DND-41 (cell line): ENCODE measurements around the gene ST6GALNAC3.

Experiments used
- ATAC-seq: fragments of 200-7000 bp; cut with Tn5 transposase; 3 replicates; pipeline ENCODE4 v1.9.1; 2021; ENCODE audit warnings: low read depth; ENCODE audit not compliant: insufficient read depth
- DNase-seq: peaks from one replicate; pipeline ENCODE4 v3.0.0-alpha.2; 2020
- H2AFZ ChIP-seq: 2 replicates; pipeline ENCODE4 v1.6.0; 2012; ENCODE audit warnings: low read depth, low read length
- H3K27ac ChIP-seq: 2 replicates; pipeline ENCODE4 v1.5.1; 2012; ENCODE audit warnings: low read length, inconsistent platforms
- H3K27me3 ChIP-seq: fragments of 200-600 bp; sonication (generic); 2 replicates; pipeline ENCODE4 v1.6.0; 2012; ENCODE audit warnings: low read length, mild to moderate bottlenecking, inconsistent platforms; ENCODE audit not compliant: insufficient read depth, poor library complexity
- H3K36me3 ChIP-seq: 2 replicates; pipeline ENCODE4 v1.5.1; 2012; ENCODE audit warnings: low read length, inconsistent platforms; ENCODE audit not compliant: insufficient read depth
- H3K4me1 ChIP-seq: 2 replicates; pipeline ENCODE4 v1.5.1; 2012; ENCODE audit warnings: mild to moderate bottlenecking, low read length; ENCODE audit not compliant: insufficient read depth
- H3K4me2 ChIP-seq: 2 replicates; pipeline ENCODE4 v1.6.0; 2012; ENCODE audit warnings: mild to moderate bottlenecking, moderate library complexity, low read length, inconsistent platforms; ENCODE audit not compliant: insufficient read depth
- H3K4me3 ChIP-seq, 2 experiments: fragments of 200-600 bp in 1 of 2; shearing (Covaris generic) in 1 of 2; 2 replicates each; pipeline ENCODE4 v1.5.1; 2012 to 2016; ENCODE audit warnings: inconsistent platforms in 2 of 2, low read length in 2 of 2, mild to moderate bottlenecking in 2 of 2, low read depth in 1 of 2, moderate library complexity in 1 of 2
- H3K79me2 ChIP-seq: 2 replicates; pipeline ENCODE4 v1.6.0; 2012; ENCODE audit warnings: low read length, inconsistent platforms; ENCODE audit not compliant: insufficient read depth
- H3K9ac ChIP-seq: 2 replicates; pipeline ENCODE4 v1.6.0; 2012; ENCODE audit warnings: low read depth, mild to moderate bottlenecking, inconsistent platforms, low read length, moderate library complexity
- H3K9me3 ChIP-seq: 2 replicates; pipeline ENCODE4 v1.5.1; 2012; ENCODE audit warnings: low read length, moderate library complexity, mild to moderate bottlenecking, inconsistent platforms; ENCODE audit not compliant: insufficient read depth, severe bottlenecking
- H4K20me1 ChIP-seq: 2 replicates; pipeline ENCODE4 v1.6.0; 2012; ENCODE audit warnings: low read length; ENCODE audit not compliant: insufficient read depth
- EZH2 ChIP-seq: IDR thresholded peaks from 3 replicates; pipeline ENCODE4 v1.6.1; 2012; ENCODE audit warnings: borderline replicate concordance, low read depth, mild to moderate bottlenecking, moderate library complexity, low read length, inconsistent platforms; ENCODE audit not compliant: severe bottlenecking
- TF ChIP-seq, protein P1 (sequence below): IDR thresholded peaks from 2 replicates; pipeline ENCODE4 v1.5.1; 2012; ENCODE audit warnings: borderline replicate concordance, low read length, moderate library complexity, mild to moderate bottlenecking; ENCODE audit not compliant: poor library complexity, severe bottlenecking; ENCODE audit errors: extremely low read depth

ST6GALNAC3 gene

DNA sequence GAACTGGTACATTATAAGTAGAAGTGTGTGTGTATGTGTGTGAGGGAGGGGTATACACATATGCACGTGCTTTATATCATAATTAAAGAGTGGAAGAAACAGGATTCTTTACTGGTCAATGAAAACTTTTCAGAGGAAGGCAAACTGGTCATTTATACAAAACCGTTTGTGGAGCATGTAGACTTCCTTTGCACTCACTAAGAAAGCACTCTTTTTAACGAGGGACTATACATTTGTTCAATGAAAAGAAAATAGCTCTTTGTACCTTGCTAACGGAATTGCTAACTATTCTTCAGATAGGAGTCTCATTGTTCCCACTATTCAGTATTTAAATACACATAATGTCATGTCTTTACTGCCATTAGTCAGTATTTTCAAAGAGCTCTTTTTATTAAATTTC lies 219.3 kb downstream of the ST6GALNAC3 start:
- Histone ChIP-seq H3K27ac (no peak overlapping the region), H3K9me3 (no peaks in the 10 kb centered on the region), H3K27me3 (no peaks in the 10 kb centered on the region), H4K20me1 (no peaks in the 10 kb centered on the region), H3K4me3 (no peak overlapping the region), H2AFZ (no peak overlapping the region), H3K36me3 (no peaks in the 10 kb centered on the region), H3K9ac (no peak overlapping the region), H3K4me2 (no peak overlapping the region), H3K4me1 (no peaks in the 10 kb centered on the region), H3K79me2 (no peaks in the 10 kb centered on the region)
- DNase-seq (no peak), ATAC-seq (no peak)
- no peak for TF ChIP-seq EZH2
- TF ChIP-seq, protein P1, sequence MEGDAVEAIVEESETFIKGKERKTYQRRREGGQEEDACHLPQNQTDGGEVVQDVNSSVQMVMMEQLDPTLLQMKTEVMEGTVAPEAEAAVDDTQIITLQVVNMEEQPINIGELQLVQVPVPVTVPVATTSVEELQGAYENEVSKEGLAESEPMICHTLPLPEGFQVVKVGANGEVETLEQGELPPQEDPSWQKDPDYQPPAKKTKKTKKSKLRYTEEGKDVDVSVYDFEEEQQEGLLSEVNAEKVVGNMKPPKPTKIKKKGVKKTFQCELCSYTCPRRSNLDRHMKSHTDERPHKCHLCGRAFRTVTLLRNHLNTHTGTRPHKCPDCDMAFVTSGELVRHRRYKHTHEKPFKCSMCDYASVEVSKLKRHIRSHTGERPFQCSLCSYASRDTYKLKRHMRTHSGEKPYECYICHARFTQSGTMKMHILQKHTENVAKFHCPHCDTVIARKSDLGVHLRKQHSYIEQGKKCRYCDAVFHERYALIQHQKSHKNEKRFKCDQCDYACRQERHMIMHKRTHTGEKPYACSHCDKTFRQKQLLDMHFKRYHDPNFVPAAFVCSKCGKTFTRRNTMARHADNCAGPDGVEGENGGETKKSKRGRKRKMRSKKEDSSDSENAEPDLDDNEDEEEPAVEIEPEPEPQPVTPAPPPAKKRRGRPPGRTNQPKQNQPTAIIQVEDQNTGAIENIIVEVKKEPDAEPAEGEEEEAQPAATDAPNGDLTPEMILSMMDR, result no peak

DNA sequence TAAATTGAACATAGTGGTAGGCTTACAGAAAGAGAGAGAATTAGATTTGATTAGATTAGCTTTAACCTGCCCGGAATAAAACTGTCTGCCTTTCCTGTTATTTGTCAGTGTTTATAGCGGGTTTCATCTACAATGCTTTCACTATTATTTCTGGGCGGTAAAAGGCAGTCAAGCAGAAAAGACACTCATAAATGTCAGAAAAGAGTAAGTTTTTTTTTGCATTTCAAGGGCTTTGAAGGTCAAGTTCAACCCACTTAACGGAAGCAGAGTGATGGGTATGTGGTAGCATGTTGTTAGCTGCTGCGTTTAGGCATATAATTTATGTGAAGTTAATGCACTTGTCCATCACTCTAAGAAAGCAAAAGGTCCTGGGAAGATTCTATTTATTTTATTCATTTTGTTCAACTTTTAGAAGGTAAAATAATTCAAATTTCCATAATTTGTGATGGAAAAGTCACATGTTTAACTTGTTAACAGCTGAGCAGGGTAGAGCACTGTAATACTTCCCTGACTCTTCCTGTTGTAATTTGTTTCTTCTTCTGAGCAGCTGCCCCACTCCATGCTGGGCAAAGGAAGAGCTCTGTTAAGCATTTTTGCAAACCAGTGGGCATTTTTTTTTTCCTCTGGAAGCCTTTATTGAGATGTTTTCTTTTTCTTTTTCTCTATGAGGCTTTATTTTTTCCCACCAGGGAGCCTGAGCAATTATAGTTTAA lies 220.1 kb downstream of the ST6GALNAC3 start:
- ATAC-seq (no peak), DNase-seq (no peak)
- no peaks in the 10 kb centered on the region for H4K20me1 ChIP-seq
- no peaks in the 10 kb centered on the region for H3K9me3 ChIP-seq
- H3K9ac ChIP-seq, result no peak overlapping the region
- no peaks in the 10 kb centered on the region for H3K4me1 ChIP-seq
- no peak overlapping the region for H3K4me2 ChIP-seq
- TF ChIP-seq EZH2, result no peak
- TF ChIP-seq, protein P1, result no peak
- H3K27ac ChIP-seq, result no peak overlapping the region
- H3K79me2 ChIP-seq, result no peaks in the 10 kb centered on the region
- H3K4me3 ChIP-seq, result no peak overlapping the region
- no peaks in the 10 kb centered on the region for H3K36me3 ChIP-seq
- no peak overlapping the region for H2AFZ ChIP-seq
- H3K27me3 ChIP-seq, result no peaks in the 10 kb centered on the region

DNA sequence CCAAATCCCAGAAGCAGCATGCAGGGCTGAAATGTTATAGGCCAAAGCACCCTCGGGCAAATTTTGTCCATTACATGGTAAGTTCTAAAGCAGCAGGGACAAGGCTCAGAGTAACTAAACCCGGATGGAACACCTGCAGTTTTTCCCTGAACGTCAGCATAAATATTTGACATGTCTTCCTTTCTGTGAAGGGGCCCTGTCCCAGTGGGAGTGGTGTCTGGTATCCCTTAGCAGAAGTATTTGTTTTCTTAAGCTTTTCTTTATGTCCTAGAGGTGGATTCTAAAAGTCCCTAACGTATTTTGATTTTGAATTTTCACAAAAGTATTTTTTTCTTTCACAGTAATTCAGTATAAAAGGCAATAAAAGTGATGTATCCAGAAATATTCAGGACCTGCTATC lies 223.9 kb downstream of the ST6GALNAC3 start:
- Histone ChIP-seq H3K9ac (no peak overlapping the region), H3K36me3 (no peaks in the 10 kb centered on the region), H3K4me3 (no peak overlapping the region), H3K27ac (no peak overlapping the region), H3K9me3 (no peaks in the 10 kb centered on the region), H3K4me1 (no peaks in the 10 kb centered on the region), H3K4me2 (no peak overlapping the region), H2AFZ (no peak overlapping the region), H3K27me3 (no peaks in the 10 kb centered on the region), H3K79me2 (no peaks in the 10 kb centered on the region), H4K20me1 (no peaks in the 10 kb centered on the region)
- DNase-seq, result no peak
- no peak for ATAC-seq
- TF ChIP-seq, protein P1, result no peak
- no peak for TF ChIP-seq EZH2
